IPS-15b (cell line): ENCODE measurements around the gene NSG1.
"Not testable (repeated sequence)": the region's sequence is repeated elsewhere in the genome, so short reads cannot be mapped to it uniquely, and the experiment has no call there.

ENCODE experiments used
- H3K27me3 ChIP-seq: one replicate; pipeline ENCODE4 v1.6.1; 2013; ENCODE audit warnings: low read length; ENCODE audit not compliant: control insufficient read depth, insufficient read depth
- H3K36me3 ChIP-seq: one replicate; pipeline ENCODE4 v1.6.1; 2013; ENCODE audit warnings: low read length; ENCODE audit not compliant: control insufficient read depth, insufficient read depth
- H3K4me1 ChIP-seq: one replicate; pipeline ENCODE4 v1.6.1; 2013; ENCODE audit warnings: mild to moderate bottlenecking, low read length; ENCODE audit not compliant: control insufficient read depth, insufficient read depth
- H3K4me3 ChIP-seq: one replicate; pipeline ENCODE4 v1.5.1; 2013; ENCODE audit warnings: low read depth, low read length
- H3K9ac ChIP-seq: one replicate; pipeline ENCODE4 v1.6.1; 2013; ENCODE audit warnings: low read depth, mild to moderate bottlenecking, low read length
- H3K9me3 ChIP-seq: one replicate; pipeline ENCODE4 v1.6.1; 2013; ENCODE audit warnings: mild to moderate bottlenecking, low read length; ENCODE audit not compliant: control insufficient read depth, insufficient read depth

NSG1 gene

DNA sequence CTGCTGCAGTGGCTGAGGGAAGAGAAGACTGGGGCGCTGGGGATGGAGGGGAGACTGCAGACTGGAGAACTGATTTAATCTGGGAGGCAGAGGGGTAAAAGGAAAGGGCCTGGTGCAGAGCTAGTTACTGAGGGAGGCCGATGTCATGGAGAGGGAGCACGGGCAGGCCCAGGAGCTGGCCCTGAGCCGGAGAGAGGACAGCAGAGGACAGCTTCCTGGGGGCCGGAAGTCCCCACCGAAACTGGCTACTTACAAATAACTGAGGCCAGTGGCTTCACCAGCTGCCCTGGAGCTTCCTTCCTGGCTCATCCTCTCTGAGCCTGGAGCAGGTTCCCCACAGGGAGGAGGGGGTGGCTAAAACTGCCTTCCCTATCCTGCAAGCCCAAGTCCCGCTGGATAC, 26.9 kb downstream of the NSG1 start:
- no peaks in the 10 kb centered on the region for H3K9me3 ChIP-seq
- peaks cover 11% of the 10 kb centered on the region for H3K36me3 ChIP-seq
- H3K4me3 ChIP-seq, result no peak overlapping the region
- no peaks in the 10 kb centered on the region for H3K27me3 ChIP-seq
- H3K4me1 ChIP-seq, result no peaks in the 10 kb centered on the region
- no peak overlapping the region for H3K9ac ChIP-seq

DNA sequence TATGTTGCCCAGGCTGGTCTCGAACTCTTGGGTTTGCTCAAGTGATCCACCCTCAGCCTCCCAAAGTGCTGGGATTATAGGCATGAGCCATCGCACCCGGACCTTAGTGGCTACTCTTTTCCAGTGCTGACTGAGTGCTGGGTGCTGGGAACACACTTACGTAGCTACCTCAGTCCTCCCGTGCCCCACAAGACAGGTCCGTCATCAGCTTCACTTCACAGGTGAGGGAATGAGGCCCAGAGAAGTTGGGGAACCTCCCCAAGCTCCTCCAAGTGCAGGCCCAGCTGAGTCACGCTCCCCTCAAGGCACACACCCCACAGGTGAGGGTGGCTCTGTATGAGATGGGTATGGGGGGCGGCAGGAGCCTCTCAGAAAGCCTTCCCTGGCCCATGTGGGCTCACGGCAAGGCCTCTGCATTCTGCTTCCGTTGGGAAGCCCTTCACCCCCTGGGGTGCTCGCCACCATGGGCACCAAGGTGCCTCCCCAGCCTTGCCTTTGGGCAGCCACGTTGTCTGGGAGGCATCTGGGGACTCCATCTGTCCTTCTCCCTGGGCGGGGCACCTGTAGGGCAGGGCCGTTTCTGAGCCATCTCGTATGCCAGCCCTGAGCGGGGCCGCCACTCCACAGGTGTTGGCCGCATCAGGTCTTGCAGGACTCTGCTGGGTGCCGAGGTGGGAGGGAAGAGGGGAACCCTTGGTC, 28.4 kb downstream of the NSG1 start:
- H3K9ac ChIP-seq, result no peak overlapping the region
- peaks cover 12% of the 10 kb centered on the region for H3K36me3 ChIP-seq
- no peaks in the 10 kb centered on the region for H3K27me3 ChIP-seq
- H3K4me3 ChIP-seq, result no peak overlapping the region
- H3K4me1 ChIP-seq, result no peaks in the 10 kb centered on the region
- H3K9me3 ChIP-seq, result no peaks in the 10 kb centered on the region

DNA sequence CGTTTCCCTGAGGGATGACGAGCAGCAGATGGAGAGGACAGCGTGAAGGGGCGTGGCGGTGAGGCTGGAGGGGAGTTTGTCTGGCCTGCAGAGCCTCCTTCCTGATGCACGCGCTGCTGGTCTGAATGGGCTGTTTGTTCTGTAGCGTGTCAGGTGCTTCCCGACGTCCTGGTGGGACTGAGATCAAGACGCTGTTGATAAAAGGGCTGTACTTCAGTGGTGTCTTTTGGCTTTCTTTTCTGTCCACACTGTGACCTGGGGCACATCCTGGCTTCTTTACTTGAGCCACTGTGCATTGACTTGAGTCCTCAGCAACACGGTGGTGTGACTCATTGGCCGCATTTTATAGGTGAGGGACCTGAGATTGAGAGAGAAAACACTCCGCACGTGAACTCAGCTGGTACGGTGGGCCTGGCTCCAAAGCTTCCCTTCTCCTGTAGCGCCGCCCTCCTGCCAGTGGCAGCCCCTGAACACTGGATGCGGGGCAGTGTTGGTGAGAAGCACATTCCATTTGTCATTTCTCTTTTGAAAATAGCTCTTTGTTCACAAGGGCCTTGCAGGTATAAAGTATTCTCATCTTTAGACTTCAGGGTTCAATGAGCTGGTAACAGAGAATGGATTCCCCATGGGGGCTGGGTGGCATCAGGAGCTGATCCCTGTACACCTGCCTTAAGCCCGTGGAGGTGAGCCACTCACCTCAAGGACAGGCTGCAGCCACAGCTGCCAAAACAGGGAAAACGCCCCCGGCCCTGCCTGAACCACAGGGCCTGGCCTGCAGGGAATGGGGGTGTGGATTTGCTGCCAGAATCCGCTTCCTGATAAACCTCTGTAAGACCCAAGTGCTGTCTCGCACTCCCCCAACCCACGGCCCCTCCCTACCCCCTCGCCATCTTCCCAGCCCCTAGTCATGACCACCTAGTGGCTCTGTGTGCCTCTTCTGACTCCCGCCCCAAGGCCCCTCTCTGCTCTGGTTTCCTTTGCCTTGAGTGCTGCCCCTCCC, 29.2 kb downstream of the NSG1 start:
- H3K36me3 ChIP-seq, result peaks cover 19% of the 10 kb centered on the region
- H3K27me3 ChIP-seq, result no peaks in the 10 kb centered on the region
- no peak overlapping the region for H3K4me3 ChIP-seq
- H3K9ac ChIP-seq, result no peak overlapping the region
- H3K4me1 ChIP-seq, result no peaks in the 10 kb centered on the region
- H3K9me3 ChIP-seq, result no peaks in the 10 kb centered on the region

GRCh38 chr4:4416981-4417380, 30.1 kb downstream of the NSG1 start:
- H3K9ac ChIP-seq, result no peak overlapping the region
- H3K27me3 ChIP-seq, result no peaks in the 10 kb centered on the region
- H3K9me3 ChIP-seq, result no peaks in the 10 kb centered on the region
- peaks cover 22% of the 10 kb centered on the region for H3K36me3 ChIP-seq
- no peaks in the 10 kb centered on the region for H3K4me1 ChIP-seq
- no peak overlapping the region for H3K4me3 ChIP-seq

- no peak overlapping the region for H3K9ac ChIP-seq
- no peak overlapping the region for H3K4me3 ChIP-seq
- H3K9me3 ChIP-seq, result no peaks in the 10 kb centered on the region
- H3K27me3 ChIP-seq, result no peaks in the 10 kb centered on the region
- H3K36me3 ChIP-seq, result peaks cover 22% of the 10 kb centered on the region
- H3K4me1 ChIP-seq, result no peaks in the 10 kb centered on the region
Measured at GRCh38 chr4:4417886-4418285, 31.0 kb downstream of the NSG1 start.

DNA sequence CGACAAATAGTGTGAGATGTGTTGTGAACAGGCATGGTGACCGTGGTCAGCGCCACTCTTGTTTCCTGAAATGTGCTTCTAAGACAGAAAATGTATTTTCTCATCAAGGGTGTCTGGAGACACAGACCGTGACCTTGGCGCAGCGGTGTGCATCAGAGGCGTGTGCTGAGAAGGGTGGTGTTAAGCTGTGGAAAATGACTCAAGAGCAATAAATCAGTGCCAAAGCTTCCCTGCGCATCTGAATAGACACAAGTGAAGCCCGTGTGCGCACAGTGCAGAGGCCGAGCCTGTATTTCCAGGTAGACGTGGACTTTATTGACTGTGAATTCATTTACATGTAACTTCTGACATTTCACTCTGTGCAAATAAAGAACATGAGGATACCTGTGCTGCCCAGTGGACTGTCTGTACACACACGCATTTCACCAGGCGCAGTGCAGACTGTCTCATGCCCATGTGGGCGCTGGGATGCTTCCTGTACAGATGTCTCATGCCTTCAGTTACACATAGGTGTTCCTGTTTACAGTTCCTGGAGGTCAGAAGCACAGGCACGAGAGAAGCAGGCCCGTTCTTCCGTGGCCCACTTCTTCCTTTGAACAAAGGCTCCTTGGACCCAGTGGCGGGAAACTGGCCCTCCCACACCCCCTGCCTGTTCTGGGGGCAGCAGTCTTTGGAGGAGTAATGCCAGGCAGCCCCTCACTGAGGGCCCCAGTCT, 31.9 kb downstream of the NSG1 start:
- H3K9ac ChIP-seq, result no peak overlapping the region
- peaks cover 22% of the 10 kb centered on the region for H3K36me3 ChIP-seq
- no peak overlapping the region for H3K4me3 ChIP-seq
- no peaks in the 10 kb centered on the region for H3K4me1 ChIP-seq
- H3K27me3 ChIP-seq, result no peaks in the 10 kb centered on the region
- no peaks in the 10 kb centered on the region for H3K9me3 ChIP-seq

DNA sequence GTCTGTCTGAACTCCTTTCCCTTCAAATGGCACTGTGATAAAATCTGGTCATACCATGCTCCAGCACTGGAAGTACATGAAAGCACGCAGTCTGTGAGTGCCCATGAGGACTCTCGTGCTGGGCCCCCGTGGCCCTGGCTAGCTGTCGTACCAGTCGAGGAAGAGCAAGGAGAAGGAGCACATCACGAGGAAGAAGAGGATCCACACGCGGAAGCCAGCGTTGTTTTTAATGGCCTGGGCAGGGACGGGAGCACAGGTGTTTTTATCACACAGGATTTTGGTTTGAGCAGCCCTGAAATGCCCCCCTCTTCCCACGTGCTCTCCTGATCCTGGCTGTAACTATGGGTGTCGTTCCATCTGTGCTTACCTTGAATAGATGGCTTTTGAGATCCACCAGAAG, 33.0 kb downstream of the NSG1 start:
- no peaks in the 10 kb centered on the region for H3K9me3 ChIP-seq
- no peaks in the 10 kb centered on the region for H3K27me3 ChIP-seq
- H3K9ac ChIP-seq, result no peak overlapping the region
- H3K4me3 ChIP-seq, result no peak overlapping the region
- peaks cover 22% of the 10 kb centered on the region for H3K36me3 ChIP-seq
- no peaks in the 10 kb centered on the region for H3K4me1 ChIP-seq

- H3K36me3 ChIP-seq, result peaks cover 18% of the 10 kb centered on the region
- H3K27me3 ChIP-seq, result no peaks in the 10 kb centered on the region
- no peak overlapping the region for H3K9ac ChIP-seq
- no peaks in the 10 kb centered on the region for H3K4me1 ChIP-seq
- H3K4me3 ChIP-seq, result no peak overlapping the region
- no peaks in the 10 kb centered on the region for H3K9me3 ChIP-seq
Measured at GRCh38 chr4:4420421-4420820, 33.5 kb downstream of the NSG1 start.

DNA sequence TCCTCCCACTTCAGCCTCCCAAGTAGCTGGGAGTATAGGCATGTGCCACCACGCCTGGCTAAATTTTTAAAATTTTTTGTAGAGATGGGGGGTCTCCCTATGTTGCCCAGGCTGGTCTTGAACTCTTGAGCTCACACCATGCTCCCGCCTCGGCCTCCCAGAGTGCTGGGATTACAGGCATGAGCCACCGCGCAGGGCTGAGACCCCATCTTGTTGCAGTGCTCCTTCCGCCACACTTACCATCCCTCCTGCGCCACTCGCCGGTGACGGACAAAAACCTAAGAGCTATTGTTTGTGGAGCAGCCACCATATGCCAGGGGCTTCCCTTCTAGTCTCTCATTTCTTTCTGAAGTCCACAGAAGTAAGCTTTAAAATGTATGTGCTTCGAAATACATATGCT, 34.5 kb downstream of the NSG1 start:
- Histone ChIP-seq H3K9me3 (no peaks in the 10 kb centered on the region), H3K27me3 (no peaks in the 10 kb centered on the region), H3K9ac (no peak overlapping the region), H3K4me3 (no peak overlapping the region), H3K36me3 (peaks cover 18% of the 10 kb centered on the region), H3K4me1 (peaks cover 3% of the 10 kb centered on the region)

GRCh38 chr4:4422117-4422516, 35.2 kb downstream of the NSG1 start:
- H3K36me3 ChIP-seq, result peaks cover 18% of the 10 kb centered on the region
- H3K4me3 ChIP-seq, H3K27me3 ChIP-seq, H3K9me3 ChIP-seq, H3K9ac ChIP-seq: not testable (repeated sequence)
- H3K4me1 ChIP-seq, result peaks cover 11% of the 10 kb centered on the region

DNA sequence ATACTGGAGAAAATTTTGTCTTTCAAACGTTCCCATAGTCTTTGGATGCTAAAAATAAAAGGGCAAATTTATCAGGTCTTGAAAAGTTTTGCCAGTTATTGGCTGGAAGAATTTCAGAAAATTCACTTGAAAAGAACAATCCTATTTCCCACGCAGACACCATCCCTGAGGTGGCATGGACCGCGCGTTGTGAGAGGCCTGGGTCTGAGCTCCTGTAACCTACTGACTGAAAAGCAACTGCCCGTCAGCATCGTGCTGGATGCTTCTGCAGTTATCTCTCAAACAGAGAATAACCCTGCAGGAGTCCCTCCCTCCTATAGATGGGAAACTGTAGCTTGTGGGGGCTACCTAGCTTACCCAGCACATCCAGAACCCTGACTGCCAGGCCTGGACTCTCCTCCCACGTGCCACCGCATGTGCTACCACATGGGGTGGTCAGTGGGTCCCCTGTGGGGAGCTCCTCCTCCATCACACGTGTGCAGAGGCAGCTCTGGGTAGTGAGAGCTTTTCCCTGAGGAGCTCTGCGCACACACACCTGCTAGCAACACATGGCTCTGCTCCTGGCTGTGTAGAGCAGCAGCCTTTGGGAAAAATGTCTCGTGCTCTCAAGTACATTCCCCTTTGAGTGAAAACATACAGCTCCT, 36.1 kb downstream of the NSG1 start:
- H3K27me3 ChIP-seq, result no peaks in the 10 kb centered on the region
- no peaks in the 10 kb centered on the region for H3K9me3 ChIP-seq
- H3K36me3 ChIP-seq, result peaks cover 18% of the 10 kb centered on the region
- H3K4me3 ChIP-seq, result no peak overlapping the region
- peaks cover 19% of the 10 kb centered on the region for H3K4me1 ChIP-seq
- H3K9ac ChIP-seq, result no peak overlapping the region
